ENCODE data around the gene CCDC3.
"Not testable (repeated sequence)": the region's sequence is repeated elsewhere in the genome, so short reads cannot be mapped to it uniquely, and the experiment has no call there.

Gene CCDC3

DNA sequence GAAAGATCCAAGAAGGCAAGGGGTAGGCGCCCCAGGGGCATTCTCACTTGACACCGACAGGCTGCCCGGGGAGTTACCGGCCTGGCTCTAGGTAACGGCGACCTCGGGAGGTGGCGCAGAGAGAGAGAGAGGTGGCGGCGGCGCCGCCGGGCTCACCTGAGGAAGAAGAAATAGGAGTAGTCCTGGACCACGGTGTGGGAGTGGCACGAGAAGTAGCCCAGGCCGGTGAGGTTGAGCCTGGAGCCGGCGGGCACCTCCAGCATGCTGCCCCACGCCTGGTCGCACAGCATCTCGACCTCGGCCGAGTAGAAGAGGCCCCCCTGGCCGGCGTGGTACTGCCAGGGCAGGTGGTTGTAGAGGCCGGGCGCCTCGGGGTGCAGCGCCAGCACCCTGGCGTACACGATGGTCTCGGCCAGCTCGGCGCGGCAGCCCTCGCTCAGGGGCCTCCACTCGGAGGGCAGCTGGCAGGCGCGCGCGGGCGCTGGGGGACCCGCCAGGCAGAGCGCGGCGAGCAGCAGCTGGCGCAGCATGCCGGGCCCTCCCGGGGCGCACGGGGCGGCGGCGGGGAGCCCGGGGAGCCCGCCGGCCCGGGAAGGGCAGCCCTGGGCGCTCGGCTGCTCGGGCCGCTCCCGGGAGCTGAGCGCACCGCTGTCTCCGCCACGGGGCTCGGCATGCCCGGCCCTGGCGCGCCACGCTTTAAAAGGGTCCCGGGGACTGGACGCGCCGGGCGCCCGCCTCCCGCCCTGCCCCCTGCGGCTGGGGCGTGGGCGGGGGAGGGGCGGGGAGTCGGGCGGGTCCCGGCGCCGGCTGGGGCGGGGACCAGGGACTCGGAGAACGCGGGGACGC, at the start of gene CCDC3:
Gene CCDC3 (minus strand): TSS at position 673 of the 846 bp plus-strand sequence. CDS start 143 bp downstream, at position 530.
- DNase-seq (ENCODE audit: low spot score) = no peak

DNA sequence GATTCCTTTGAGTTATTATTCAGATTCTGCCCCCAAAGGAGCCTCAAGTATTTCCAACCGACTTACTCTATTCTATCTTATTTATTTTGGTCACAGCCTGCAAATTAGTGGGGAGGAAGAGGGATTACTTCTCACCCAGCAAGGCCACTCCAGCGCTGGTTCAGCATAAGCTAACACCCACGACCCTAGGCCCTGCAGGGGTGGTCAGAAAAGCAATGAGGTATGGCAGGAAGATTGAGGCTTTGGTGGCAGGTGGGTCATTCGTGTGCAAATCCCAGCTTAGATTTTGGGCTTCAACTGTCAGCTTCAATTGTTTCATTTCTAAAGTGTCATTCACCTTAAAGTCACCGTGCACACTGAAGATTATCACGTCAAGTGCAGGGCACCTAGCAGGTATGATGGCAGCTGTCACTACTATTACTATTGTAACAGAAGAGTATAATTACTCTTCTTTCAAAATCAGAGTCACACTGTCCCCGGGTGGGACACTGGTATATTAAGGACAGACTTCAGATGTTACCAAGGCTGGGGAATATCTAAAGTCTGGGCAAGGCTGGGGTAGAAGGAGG, 49.7 kb upstream of the CCDC3 start:
- no peak for DNase-seq (ENCODE audit: low spot score)

DNA sequence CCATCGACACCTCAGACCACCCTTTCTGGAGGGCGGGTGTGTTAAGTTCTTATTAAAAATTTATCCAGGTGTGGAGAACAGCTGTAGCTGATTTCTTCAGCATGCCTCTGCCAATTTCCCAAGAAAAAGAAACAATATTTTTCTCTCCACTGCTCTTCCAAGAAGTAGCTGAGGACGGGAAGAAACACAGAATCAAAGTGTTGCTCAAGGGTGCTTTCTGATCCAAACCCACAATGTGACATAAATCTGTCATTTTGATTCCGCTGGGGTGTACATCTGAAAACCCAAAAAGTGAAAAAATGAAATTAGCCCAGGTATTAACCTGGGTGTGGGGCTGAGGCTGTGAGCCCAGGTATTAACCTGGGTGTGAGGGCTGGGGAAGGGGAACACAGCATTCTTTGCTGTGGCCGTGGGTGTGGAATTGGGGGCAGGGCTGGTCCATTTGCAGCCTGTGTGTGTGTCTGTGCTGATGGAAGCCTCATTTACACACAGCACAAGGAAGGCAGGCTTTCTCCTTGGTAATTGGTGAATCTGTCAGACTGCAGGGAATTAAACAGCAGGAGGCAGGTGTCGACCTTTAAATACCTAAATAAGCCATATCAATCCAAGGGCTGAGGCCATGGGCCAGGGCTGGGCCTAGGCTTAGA, 48.4 kb upstream of the CCDC3 start:
- no peak for DNase-seq (ENCODE audit: low spot score)

DNA sequence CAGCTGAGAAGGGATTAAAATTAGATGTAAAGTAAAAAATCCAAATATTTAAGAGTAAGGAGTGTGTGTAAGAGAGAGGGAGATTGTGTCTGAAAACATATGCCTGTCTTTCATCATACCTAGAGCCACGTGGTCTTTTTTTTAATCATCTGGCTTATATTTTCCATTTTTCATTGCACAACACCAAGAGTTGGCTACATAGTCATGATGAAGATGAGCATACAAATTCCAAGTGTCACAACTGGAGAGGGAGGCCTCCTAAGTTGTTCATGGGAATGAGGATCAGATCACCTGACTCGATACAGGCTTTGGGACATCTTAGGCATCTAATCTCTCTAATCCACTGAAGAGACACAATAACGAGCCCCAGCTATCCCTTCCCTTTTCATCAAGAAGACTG, 47.2 kb upstream of the CCDC3 start:
- no peak for DNase-seq (ENCODE audit: low spot score)

DNA sequence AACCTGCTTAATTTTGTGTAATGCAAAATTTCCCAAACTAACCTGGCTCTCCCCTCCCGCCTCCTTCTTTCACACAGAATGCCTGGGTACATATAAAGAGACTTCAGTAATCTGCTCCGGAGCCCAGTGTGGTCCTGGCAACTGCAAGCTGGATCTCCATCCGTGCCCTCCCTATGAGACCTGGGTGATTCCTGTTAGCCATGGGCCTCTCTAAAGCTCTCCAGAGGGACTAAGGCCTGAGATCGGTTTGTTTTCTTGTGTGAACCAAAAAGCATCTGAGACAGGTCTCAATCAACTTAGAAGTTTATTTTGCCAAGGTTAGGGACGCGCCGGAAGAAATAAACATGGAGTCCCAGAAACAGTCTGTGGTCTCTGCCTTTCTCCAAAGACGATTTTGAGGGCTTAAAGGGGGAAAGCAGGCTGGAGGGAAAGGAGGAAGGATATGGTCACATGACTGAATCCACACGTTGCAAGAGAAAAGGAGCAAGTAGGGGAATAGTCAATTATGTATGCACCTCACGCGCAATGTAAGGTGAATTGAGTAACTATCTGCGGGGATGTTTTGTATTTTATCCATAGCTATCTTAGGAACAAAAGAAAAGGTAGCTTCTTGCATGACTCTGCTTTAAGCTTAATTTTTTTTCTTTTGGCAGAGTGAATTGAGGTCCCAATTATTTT, 46.2 kb upstream of the CCDC3 start:
- no peak for DNase-seq (ENCODE audit: low spot score)

DNA sequence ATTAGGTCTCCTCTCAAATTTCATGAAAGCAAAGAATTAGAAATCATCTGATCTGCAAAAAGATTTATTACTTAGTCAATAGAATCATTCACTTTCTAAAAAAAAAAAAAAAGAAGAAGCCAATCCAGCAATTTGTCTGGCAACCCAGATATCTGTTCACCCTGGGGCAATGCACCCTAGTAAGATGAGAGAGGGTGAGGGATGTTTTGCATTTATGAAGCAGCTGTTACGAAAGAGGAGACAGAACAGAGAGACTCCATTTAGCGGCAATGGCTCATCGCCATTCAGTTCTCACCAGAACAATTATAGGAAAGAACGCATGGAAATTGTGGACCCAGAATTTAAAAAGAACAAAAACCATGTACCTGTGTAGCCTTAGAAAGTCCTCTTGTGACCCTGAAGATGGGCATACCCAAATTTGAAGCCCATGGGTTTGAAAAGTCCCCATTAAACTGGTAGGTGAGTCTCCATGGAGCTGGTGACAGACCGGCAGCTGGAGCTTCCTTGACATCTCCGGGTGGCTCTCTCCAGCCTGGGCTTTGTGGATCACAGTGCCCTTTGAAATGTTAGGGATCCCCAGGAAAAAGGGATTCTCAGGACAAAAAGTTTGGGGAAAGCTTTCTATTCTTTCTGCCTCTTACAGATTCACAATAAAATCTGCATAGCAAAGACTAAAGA, 45.5 kb upstream of the CCDC3 start:
- DNase-seq (ENCODE audit: low spot score) = no peak

DNA sequence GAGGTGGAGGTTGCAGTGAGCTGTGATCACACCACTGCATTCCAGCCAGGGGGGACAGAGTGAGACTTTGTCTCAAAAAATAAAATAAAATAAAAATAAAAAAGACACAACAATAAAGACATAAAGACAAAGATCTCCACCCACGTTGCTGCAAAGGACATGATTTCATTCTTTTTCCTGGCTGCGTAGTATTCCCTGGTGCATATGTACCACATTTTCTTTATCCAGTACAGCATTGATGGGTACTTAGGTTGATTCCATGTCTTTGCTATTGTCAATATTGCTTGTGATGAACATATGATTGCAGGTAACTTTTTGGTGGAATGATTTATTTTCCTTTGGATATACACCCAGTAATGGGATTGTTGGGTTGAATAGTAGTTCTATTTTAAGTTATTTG, 42.0 kb upstream of the CCDC3 start:
- no peak for DNase-seq (ENCODE audit: low spot score)

DNA sequence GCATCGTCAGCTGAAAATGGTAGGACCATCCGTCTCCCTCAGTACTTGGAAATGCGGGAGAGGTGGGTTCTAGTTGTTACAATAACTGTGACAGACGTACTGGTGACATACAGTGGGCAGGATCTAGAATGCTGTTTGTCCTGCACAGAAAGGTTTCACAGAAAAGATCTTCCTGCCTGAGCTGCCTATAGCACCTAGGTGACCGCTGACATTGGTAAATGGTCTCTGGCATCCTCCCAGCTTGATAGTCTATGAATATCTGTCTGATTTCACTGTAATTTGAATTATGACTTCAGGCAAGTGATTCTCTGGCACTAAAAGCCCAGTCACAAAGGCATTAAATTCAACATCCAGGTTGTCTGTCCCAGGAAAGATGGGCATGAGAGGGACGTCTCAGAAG, 38.2 kb upstream of the CCDC3 start:
- no peak for DNase-seq (ENCODE audit: low spot score)

DNA sequence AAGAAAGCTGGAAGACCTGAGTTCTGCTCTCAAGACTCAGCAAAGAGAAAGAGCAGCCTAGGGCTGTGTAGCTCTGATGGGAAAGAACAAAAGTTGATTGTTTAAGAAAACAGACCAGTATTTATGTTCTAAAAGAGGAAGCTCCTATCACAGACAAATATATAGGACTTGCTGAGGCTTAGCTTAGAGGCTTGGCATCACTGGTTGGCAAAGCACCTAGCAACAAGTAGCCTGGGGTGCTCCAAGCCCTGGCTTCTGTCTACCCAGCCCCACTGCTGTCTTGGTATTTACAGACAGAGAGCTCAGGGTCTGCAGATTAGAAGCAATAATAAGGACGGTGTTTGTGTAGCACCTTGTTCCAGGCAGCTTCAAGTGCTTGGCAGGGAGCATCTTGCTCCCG, 36.9 kb upstream of the CCDC3 start:
- no peak for DNase-seq (ENCODE audit: low spot score)

DNA sequence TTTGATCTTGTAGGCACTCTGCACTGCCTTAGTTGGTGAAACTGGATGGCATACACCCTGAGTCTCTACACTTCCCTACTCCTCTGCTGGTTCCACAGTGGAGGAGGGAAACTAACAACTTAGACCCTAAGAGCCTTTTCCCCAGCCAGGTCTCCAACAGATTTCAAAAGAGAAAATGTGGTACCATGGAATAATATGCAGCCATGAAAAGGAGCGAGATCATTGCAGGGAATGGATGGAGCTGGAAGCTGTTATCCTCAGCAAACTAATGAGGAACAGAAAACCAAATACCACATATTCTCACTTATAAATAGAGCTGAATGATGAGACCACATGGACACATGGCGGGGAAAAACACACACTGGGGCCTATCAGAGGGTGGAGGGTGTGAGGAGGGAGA, 36.3 kb upstream of the CCDC3 start:
- DNase-seq (ENCODE audit: low spot score) = no peak

DNA sequence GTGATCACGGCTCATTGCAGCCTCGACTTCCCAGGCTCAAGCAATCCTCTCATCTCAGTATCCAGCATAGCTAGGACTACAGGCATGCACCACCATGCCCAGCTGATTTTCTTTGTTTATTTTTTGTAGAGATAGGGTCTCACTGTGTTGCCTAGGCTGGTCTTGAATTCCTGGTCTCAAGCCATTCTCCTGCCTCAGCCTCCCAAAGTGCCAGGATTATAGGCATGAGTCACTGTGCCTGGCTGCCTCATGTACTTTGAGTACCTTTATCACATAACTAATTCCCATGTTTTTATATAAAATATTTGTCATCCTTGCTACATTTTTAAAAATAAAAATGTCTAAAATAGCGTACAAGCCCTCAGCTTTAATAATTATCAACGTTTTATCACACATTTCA, 35.3 kb upstream of the CCDC3 start:
- no peak for DNase-seq (ENCODE audit: low spot score)

DNA sequence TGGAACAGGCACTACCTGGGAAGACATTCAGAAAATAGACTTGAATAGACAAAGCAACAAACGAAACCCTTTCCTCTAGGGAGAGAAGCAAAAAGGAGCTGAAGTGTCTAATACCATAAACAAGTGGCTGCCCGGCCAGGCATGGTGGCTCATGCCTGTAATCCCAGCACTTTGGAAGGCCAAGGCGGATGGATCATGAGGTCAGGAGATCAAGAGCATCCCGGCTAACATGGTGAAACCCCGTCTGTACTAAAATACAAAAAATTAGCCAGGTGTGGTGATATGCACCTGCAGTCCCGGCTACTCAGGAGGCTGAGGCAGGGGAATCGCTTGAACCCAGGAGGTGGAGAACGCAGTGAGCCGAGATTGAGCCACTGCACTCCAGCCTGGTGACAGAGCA, 34.2 kb upstream of the CCDC3 start:
- not testable (repeated sequence) for DNase-seq (ENCODE audit: low spot score)

DNA sequence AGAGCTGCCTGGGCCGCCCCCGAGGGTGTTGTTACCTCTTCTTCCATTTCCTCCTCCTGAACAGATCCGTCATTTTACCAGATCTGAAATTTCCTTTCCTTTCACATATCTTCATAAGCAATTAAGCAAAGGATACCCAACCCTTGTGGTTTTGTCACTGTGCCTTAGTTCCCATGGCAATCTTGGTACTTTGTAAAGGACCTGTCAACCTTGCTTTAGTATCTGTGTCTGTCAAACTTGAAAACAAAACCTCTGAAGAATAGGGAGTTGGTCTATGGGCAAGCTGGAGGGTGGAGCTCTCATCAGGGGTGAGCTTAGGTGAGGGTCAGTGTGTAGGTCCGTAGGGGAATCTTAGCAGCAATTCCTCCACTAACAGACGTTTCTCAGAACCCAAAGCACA, 25.4 kb upstream of the CCDC3 start:
- DNase-seq (ENCODE audit: low spot score) = no peak

DNA sequence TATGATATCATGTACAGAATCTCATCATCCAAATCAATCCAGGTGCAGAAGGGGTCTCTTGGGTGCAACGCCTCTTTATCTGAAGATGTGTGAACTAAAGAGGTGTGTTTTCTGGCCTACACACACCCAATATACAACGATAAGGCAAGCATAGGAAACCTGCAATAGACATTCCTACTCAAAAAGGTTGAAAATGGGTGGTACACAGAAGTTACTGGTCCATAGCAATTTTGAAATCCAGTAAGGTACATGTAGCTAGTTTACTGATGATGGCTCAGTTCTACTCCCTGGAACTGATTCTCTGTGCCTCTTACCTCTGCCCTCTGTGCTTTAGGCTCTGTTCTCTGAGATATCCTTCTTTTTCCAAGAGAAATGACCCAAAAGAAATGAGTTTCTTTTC, 22.2 kb upstream of the CCDC3 start:
- no peak for DNase-seq (ENCODE audit: low spot score)

DNA sequence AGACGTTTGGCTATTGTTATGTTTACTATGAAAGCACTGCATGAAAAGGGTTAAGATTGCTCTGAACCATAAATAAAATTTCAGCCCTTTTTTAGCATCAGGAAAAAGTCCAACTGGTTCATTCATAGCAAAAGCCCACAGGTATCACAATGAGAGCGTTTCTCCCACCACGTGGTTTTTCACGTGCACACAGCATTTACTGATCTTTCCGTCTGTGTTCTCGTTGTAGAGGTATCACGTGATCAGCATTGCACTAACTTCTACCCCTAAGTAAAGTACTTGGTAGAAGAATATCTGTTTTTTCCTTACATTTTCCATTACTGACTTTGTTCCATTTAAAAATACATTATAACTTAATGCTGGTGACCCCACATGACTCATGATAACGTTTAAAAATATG, 17.8 kb upstream of the CCDC3 start:
- no peak for DNase-seq (ENCODE audit: low spot score)

DNA sequence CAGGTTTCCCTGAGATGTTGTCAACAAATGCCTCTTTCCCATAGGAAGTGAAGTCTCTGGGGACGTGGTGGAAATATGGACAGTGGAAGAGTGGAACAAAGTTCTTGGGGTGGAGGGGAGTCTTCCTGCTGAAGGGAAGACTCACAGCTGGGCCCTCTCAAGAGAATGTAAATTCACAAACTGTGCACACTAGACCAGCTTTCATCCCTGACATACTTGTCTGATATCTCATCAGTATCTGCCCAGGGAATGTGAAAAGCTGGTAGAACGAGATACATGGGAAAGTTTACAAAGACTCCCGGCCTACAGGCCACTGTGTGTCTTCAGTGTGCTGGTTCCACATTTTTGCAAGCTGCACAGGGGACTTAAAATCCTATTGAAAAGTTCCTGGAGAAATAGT, 16.7 kb upstream of the CCDC3 start:
- DNase-seq (ENCODE audit: low spot score) = no peak

DNA sequence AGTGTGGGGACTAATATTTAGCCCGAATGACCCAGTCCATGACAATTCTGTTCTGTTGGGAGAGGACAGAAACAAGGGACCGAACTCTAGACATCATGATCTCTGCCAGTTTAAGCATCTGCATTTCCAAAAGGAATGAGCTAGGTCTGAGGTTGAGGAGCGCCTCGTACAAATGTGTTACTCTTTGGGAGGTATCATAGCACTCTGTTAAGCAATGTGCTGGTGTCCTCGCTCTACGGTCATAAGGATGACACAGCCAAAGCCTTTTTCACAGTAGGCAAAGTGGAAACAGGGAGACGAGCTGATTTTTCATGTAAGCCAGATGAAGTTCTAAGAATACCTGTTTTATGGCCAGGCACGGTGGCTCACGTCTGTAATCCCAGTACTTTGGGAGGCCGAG, 15.4 kb upstream of the CCDC3 start:
- no peak for DNase-seq (ENCODE audit: low spot score)

DNA sequence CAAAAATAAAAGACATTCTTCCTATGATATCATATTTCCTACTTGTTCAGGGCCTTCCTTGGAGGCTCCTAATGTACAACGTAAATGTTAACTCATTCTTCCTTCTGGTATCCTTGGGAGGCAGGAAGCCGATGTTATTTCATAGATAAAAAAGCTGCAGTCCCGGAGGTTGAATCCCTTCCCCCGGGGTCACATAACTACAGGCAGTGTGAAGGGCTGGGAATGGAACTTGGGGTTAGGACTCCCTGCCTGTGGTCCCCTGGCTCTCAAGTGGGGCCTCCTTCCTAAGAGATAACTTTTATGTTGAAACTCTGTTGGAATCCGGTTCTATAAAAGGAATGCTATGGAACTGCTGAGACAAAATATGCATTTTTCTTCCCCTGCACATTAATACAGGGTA, 14.9 kb upstream of the CCDC3 start:
- DNase-seq (ENCODE audit: low spot score) = no peak

DNA sequence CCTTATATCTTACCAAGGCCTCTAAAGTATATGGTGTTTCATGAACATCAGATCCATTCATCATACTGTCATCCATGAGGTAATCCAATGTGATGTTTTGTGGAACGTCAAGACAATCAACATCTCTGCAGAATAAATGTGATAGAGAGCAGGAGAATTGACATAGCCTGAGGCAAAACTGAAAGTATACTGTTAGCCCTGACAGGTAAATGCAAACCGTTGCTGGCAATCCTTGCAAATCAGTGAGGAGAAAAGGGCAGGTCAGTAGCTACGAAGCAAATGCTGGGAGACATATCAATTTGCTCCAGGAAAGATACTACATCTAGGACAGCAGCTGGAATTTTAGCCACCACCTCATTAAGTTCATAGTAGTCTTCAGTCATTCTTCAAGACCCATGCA, 4.5 kb upstream of the CCDC3 start:
- no peak for DNase-seq (ENCODE audit: low spot score)

DNA sequence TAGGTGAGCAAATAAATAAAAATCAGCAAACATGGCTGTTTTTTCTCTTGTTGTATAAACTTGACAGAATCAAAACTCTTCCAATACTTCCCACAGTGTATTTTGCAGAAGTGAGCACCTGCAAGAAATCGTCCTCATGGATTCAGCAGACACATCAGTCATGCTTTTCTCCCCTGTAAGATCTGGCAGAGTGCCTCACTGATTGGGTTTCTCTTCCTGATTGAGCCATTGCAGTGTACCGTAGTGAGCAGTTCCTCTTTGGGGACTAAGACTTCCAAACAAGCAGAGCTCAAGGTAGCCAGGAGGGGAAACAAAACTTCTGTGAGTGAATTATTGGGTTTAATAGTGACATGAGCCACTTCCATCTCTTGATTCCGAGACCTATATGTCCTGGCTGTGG, 2.2 kb upstream of the CCDC3 start:
- no peak for DNase-seq (ENCODE audit: low spot score)

DNA sequence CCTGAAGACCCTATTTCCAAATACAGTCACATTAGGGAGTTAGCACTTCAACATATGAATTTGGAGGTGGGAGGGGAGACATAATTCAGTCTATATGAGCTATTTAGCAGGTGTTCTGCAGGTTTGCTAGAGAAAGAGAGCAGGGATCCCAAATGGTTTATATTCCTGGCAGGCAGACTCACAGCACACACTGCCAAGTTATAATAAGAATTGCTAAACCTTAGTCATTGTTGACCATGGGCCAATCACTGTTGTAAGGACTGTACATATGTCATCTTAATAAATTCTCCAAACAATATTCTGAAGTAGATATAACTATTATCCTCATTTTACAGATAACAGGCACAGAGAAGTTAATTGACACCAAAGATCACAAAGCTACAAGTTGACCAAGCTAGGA, 1.5 kb upstream of the CCDC3 start:
- DNase-seq (ENCODE audit: low spot score) = no peak

DNA sequence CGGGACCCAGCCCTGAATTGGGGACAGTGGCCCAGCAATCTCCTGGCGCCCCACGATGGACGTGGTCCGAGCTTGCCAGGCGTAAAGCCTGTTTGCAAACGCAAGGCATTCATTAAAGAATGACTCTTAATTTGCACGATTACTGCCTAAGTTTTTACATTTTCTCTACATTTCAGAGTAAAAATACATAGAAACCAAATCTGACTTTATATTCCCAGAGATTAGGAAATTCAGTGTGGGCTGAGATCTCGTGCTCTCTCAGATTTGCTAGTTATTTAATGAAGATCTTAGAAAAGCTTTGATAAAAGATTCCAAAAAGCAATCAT, 337 bp upstream of the CCDC3 start:
- no peak for DNase-seq (ENCODE audit: low spot score)

DNA sequence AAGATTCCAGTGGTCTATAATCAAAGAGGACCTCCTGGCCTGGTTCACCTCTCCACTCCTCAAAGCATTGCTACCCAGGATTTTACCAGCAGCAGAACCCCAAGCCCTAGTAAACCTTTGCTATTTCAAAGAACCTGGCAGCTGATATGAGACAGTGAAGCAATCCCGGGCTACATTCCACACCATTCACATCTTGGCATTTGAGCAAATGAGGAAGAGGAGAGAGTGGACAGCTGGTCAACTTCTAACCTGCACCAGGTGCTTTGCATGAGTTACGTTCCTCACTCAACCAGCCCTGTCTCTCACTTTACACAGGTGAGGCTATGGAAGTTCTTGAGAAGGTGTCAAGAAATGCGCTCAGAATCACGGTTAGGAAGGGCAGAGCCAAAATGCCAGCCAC, 1.1 kb downstream of the CCDC3 start:
- DNase-seq (ENCODE audit: low spot score) = no peak
